ENCODE data around the gene CASP3. TPM values are rescaled to one million over a fixed set of nuclear protein-coding genes. Genes with fewer than 3 reads are reported as not detected.
"Not testable (repeated sequence)": the region's sequence is repeated elsewhere in the genome, so short reads cannot be mapped to it uniquely, and the experiment has no call there.

Gene CASP3
- polyA plus RNA-seq, 1 experiment, result 20.5 TPM

GRCh38 chr4:184666670-184667069, 17.4 kb upstream of the CASP3 start:
- H3K4me3 ChIP-seq (ENCODE audit: low read depth, low read length), result no peak overlapping the region
- CTCF ChIA-PET, result no interaction called here
- no peaks in the 10 kb centered on the region for H3K27me3 ChIP-seq (ENCODE audit: control insufficient read depth, insufficient read depth, low read length)
- no peak for DNase-seq (ENCODE audit: low read depth)
- peaks cover 11% of the 10 kb centered on the region for H3K36me3 ChIP-seq (ENCODE audit: control insufficient read depth, insufficient read depth, low read length)
- POLR2A ChIA-PET, result no interaction called here
- no peak for TF ChIP-seq CTCF (IDR thresholded peaks at IDR 0.05; ENCODE audit: insufficient read depth, low read depth, low read length)

- TF ChIP-seq CTCF (IDR thresholded peaks at IDR 0.05; ENCODE audit: insufficient read depth, low read depth, low read length), result no peak
- no peak overlapping the region for H3K4me3 ChIP-seq (ENCODE audit: low read depth, low read length)
- DNase-seq (ENCODE audit: low read depth), result no peak
- POLR2A ChIA-PET, result no interaction called here
- CTCF ChIA-PET, result interaction anchor here (1.3 kb wide), 1 partner anchor 20 kb away, joined by 3 read pairs; no protein-coding TSS in a partner anchor
- H3K36me3 ChIP-seq (ENCODE audit: control insufficient read depth, insufficient read depth, low read length), result peaks cover 11% of the 10 kb centered on the region
- H3K27me3 ChIP-seq (ENCODE audit: control insufficient read depth, insufficient read depth, low read length), result no peaks in the 10 kb centered on the region
These were observed 15.4 kb upstream of the CASP3 start for GRCh38 chr4:184664445-184665210.

- no peak for TF ChIP-seq CTCF (IDR thresholded peaks at IDR 0.05; ENCODE audit: insufficient read depth, low read depth, low read length)
- H3K4me3 ChIP-seq (ENCODE audit: low read depth, low read length), result no peak overlapping the region
- POLR2A ChIA-PET, result no interaction called here
- no peak for DNase-seq (ENCODE audit: low read depth)
- no peaks in the 10 kb centered on the region for H3K27me3 ChIP-seq (ENCODE audit: control insufficient read depth, insufficient read depth, low read length)
- H3K36me3 ChIP-seq (ENCODE audit: control insufficient read depth, insufficient read depth, low read length), result peaks cover 1% of the 10 kb centered on the region; the same call in 1 of the 2 replicates
- CTCF ChIA-PET, result interaction anchor here (0.7 to 1.4 kb wide), 3 partner anchors 8 to 101 kb away, joined by 3 to 4 read pairs (median 3); no protein-coding TSS in a partner anchor
These were observed 13.0 kb upstream of the CASP3 start for GRCh38 chr4:184662236-184662635.

GRCh38 chr4:184660978-184661377, 11.7 kb upstream of the CASP3 start:
- CTCF ChIA-PET, result no interaction called here
- no peaks in the 10 kb centered on the region for H3K27me3 ChIP-seq (ENCODE audit: control insufficient read depth, insufficient read depth, low read length)
- H3K4me3 ChIP-seq (ENCODE audit: low read depth, low read length), result no peak overlapping the region
- POLR2A ChIA-PET, result no interaction called here
- no peak for DNase-seq (ENCODE audit: low read depth)
- no peak for TF ChIP-seq CTCF (IDR thresholded peaks at IDR 0.05; ENCODE audit: insufficient read depth, low read depth, low read length)
- no peaks in the 10 kb centered on the region for H3K36me3 ChIP-seq (ENCODE audit: control insufficient read depth, insufficient read depth, low read length)

GRCh38 chr4:184657820-184658219, 8.6 kb upstream of the CASP3 start:
- POLR2A ChIA-PET; H3K27me3 ChIP-seq (ENCODE audit: control insufficient read depth, insufficient read depth, low read length); H3K4me3 ChIP-seq (ENCODE audit: low read depth, low read length): not testable (repeated sequence)

More at GRCh38 chr4:184657820-184658219, 8.6 kb upstream of the CASP3 start:
- DNase-seq (ENCODE audit: low read depth); H3K36me3 ChIP-seq (ENCODE audit: control insufficient read depth, insufficient read depth, low read length): not testable (repeated sequence)
- CTCF ChIA-PET, result interaction anchor here (1.2 kb wide), 1 partner anchor 31 kb away, joined by 3 read pairs; no protein-coding TSS in a partner anchor

All from BJ (cell line).